ENCODE measurements around the gene UBTF. TPM values are rescaled to one million over a fixed set of nuclear protein-coding genes. Genes with fewer than 3 reads are reported as not detected.

The UBTF gene
- total and polyA plus RNA-seq, 4 donors, result 31.9 to 75.5 (median 52.3) TPM

DNA sequence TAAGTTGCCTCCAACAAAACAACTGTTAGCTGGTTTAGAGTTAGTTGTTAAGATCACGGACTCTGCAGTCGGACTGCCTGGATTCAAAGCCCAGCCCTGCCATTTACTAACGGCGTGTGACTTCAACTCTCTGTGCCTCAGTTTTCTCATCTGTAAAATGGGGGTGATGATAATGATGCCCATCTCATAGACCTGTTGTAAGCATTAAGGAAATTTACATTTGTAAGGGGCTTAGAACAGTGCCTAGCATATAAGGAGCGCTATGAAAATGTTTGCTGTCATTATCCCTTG lies 47.6 kb upstream of the UBTF start:
- H3K27ac ChIP-seq (ENCODE audit: low read depth in 1 of 2, low read length in 1 of 2), result no peak overlapping the region
- TF ChIP-seq CTCF (IDR thresholded peaks at IDR 0.05; ENCODE audit: control extremely low read depth, extremely low read depth), result no peak
- no peaks in the 10 kb centered on the region for H3K36me3 ChIP-seq (ENCODE audit: control insufficient read depth in 4 of 4, insufficient read depth in 4 of 4, low read length in 4 of 4)
- H3K9me3 ChIP-seq (ENCODE audit: control insufficient read depth in 4 of 4, insufficient read depth in 3 of 4, low read length in 3 of 4), result no peaks in the 10 kb centered on the region
- ATAC-seq (ENCODE audit: insufficient read depth, low FRiP score) (no peak), DNase-seq (no peak)
- H3K27me3 ChIP-seq (ENCODE audit: control insufficient read depth in 3 of 3, insufficient read depth in 3 of 3, low read length in 2 of 3), result peaks cover 0 to 3% (median 0%) of the 10 kb centered on the region in 3 donors
- H3K4me1 ChIP-seq (ENCODE audit: control insufficient read depth in 5 of 5, insufficient read depth in 5 of 5, low read length in 5 of 5), result no peaks in the 10 kb centered on the region
- H3K9ac ChIP-seq (ENCODE audit: insufficient read depth in 1 of 2, low read length in 2 of 2), result no peak overlapping the region
- H3K4me3 ChIP-seq, result no peak overlapping the region
- WGBS, 2 donors, result 92 to 96% methylated on average over 5 of the region's 5 CpGs

DNA sequence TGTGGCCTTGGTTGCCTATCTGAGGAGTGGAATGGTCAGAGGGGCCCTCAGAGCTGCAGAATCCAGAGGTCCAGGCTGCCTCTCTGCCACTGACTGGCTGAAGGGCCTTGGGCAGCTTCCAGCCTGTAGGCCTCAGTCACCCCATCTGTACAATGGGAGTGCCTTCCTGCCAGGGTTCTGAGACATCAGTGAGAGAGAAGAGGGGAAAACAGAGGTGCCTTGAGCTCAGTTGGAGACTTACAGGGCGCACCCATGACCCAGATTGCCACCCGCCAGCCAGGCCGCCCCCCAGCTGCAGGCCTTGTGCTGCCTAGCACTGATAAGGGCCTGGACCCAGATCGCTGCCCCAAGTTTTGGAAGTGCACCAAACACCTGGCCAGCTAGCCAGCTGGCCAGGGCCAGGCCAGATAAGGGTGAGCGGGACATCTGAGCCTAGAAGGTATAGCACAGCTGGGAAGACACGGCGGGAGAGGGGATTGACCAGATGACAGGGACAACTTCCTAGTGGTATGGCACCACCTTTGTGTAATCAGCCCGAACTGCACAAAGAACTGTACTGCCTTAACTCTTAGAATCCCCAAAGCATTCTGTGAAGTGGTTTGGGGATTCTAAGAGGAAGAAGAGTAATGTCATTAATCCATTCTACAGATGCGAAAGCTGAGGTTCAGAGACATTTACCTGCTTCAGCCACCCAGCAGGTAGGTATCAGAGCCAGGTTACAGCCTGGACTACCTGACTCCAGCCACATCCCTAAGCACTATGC lies 47.1 kb upstream of the UBTF start:
- DNase-seq, result peak in 2 of 3 donors; percentile 10 to 32
- H3K4me3 ChIP-seq, result no peak overlapping the region
- no peak overlapping the region for H3K9ac ChIP-seq (ENCODE audit: insufficient read depth in 1 of 2, low read length in 2 of 2)
- no peak overlapping the region for H3K27ac ChIP-seq (ENCODE audit: low read depth in 1 of 2, low read length in 1 of 2)
- H3K27me3 ChIP-seq (ENCODE audit: control insufficient read depth in 3 of 3, insufficient read depth in 3 of 3, low read length in 2 of 3), result peaks cover 0 to 3% (median 0%) of the 10 kb centered on the region in 3 donors
- no peak for ATAC-seq (ENCODE audit: insufficient read depth, low FRiP score)
- no peak for TF ChIP-seq CTCF (IDR thresholded peaks at IDR 0.05; ENCODE audit: control extremely low read depth, extremely low read depth)
- no peaks in the 10 kb centered on the region for H3K9me3 ChIP-seq (ENCODE audit: control insufficient read depth in 4 of 4, insufficient read depth in 3 of 4, low read length in 3 of 4)
- no peaks in the 10 kb centered on the region for H3K36me3 ChIP-seq (ENCODE audit: control insufficient read depth in 4 of 4, insufficient read depth in 4 of 4, low read length in 4 of 4)
- WGBS, 2 donors, result 78 to 86% methylated on average over 9 of the region's 9 CpGs
- no peaks in the 10 kb centered on the region for H3K4me1 ChIP-seq (ENCODE audit: control insufficient read depth in 5 of 5, insufficient read depth in 5 of 5, low read length in 5 of 5)

GRCh38 chr17:44263345-44263902 lies 43.9 kb upstream of the UBTF start:
- Histone ChIP-seq H3K4me3 (no peak overlapping the region), H3K27me3 (ENCODE audit: control insufficient read depth in 3 of 3, insufficient read depth in 3 of 3, low read length in 2 of 3) (peaks cover 0 to 3% (median 0%) of the 10 kb centered on the region in 3 donors), H3K27ac (ENCODE audit: low read depth in 1 of 2, low read length in 1 of 2) (no peak overlapping the region), H3K36me3 (ENCODE audit: control insufficient read depth in 4 of 4, insufficient read depth in 4 of 4, low read length in 4 of 4) (no peaks in the 10 kb centered on the region), H3K4me1 (ENCODE audit: control insufficient read depth in 5 of 5, insufficient read depth in 5 of 5, low read length in 5 of 5) (no peaks in the 10 kb centered on the region), H3K9ac (ENCODE audit: insufficient read depth in 1 of 2, low read length in 2 of 2) (no peak overlapping the region), H3K9me3 (ENCODE audit: control insufficient read depth in 4 of 4, insufficient read depth in 3 of 4, low read length in 3 of 4) (no peaks in the 10 kb centered on the region)
- DNase-seq (no peak), ATAC-seq (ENCODE audit: insufficient read depth, low FRiP score) (no peak)
- no peak for TF ChIP-seq CTCF (IDR thresholded peaks at IDR 0.05; ENCODE audit: control extremely low read depth, extremely low read depth)
- WGBS, 2 donors, result 90 to 93% methylated on average over 7 of the region's 7 CpGs
